ENCODE results near the gene SERPINA12.

Gene SERPINA12

GRCh38 chr14:94467728-94468520, 41.3 kb downstream of the SERPINA12 start:
- DNase-seq (ENCODE audit: low read depth in 4 of 4, low spot score in 1 of 4): no peak

GRCh38 chr14:94466706-94467370, 42.4 kb downstream of the SERPINA12 start:
- DNase-seq (ENCODE audit: low read depth in 4 of 4, low spot score in 1 of 4): no peak

GRCh38 chr14:94465042-94465441, 44.2 kb downstream of the SERPINA12 start:
- DNase-seq (ENCODE audit: low read depth in 4 of 4, low spot score in 1 of 4): no peak

GRCh38 chr14:94464290-94464689, 45.0 kb downstream of the SERPINA12 start:
- no peak for DNase-seq (ENCODE audit: low read depth in 4 of 4, low spot score in 1 of 4)

DNA sequence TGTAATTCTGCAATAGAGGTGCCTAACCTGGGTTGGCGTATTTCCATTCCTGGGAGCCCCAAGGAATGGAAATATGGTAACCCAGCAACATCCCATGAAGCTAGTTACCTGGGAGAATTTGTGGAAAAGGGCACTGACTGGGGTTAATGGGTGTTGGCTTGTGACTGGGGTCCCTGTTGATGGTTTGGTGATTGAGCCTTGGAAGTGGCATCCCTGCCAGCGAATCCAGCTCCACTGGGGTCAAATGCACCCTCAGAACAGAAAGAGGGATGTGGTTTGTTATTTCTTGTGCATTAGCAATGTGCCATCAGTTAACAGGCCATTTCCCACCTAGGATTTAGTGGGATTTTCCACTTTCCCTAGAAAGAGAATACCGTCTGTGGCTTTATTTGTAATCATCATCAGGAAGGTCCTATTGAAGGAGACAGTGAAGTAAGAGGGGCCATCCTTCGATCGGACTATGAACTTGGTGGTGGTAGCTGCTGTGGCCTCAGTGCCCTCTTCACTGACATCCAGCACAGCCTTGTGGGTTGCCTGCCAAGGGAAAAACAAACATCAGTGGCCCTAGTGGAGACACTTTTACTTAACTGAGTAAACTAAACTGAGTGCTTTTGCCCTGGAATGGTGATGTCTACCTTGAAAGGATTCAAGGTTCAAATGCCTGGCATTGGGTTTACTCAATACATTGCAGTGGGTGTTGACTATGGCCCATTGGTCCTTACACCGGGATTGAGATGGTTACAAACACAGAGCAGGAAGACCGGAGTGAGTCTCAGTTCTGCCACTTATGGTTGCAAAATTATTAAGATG, 46.3 kb downstream of the SERPINA12 start:
- no peak for DNase-seq (ENCODE audit: low read depth in 4 of 4, low spot score in 1 of 4)

DNA sequence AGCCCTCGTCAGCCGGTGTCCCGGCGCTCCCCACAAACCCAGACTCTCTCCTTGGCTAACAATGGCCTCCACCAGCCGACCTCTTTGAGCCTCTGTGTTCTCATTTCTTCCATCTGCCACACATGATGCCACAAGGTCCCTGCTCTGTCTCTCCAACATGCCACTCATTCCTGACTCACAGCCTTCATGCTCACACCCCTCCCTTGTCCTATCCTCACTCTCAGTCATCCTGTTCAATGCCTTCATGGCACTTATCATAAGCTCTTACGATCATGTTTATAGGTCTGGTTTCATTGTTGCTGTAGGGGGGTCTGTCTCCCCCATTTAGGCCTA, 47.1 kb downstream of the SERPINA12 start:
- DNase-seq (ENCODE audit: low read depth in 4 of 4, low spot score in 1 of 4): no peak

GRCh38 chr14:94461526-94462218, 47.6 kb downstream of the SERPINA12 start:
- DNase-seq (ENCODE audit: low read depth in 4 of 4, low spot score in 1 of 4): no peak

- DNase-seq (ENCODE audit: low read depth in 4 of 4, low spot score in 1 of 4): no peak
These were observed 48.4 kb downstream of the SERPINA12 start for GRCh38 chr14:94460631-94461416.

DNA sequence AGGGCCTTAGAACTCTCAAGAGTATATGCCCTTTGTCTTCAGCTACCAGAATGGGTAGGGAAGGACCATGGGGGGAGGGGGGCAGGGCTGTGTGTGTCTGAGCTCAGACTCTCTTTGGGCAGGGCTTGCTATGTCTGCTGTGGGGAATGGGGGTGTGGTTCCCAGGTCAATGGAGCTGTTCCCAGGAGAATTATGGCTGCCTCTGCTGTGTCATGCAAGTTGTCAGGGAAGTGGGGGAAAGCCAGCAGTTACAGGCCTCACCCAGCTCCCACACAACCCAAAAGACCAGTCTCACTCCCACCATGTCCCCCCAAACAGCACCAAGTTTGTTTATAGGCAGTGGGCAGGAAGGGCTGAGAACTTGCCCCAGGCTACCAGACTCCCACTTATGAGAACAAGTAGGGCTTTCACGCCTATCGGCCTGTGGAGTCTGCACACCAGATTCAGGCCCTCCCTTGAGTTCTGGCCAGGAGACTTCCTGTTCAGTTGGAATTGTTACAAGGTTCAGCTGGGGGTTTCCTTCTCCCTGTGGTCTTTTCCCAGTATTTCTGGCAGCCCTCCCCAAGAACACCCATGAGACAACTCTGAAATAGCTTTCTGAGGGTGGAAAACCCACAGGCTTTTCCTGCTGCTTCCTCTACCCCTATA, 50.6 kb downstream of the SERPINA12 start:
- no peak for DNase-seq (ENCODE audit: low read depth in 4 of 4, low spot score in 1 of 4)

GRCh38 chr14:94458096-94458495, 51.2 kb downstream of the SERPINA12 start:
- no peak for DNase-seq (ENCODE audit: low read depth in 4 of 4, low spot score in 1 of 4)

GRCh38 chr14:94455928-94456327, 53.3 kb downstream of the SERPINA12 start:
- no peak for DNase-seq (ENCODE audit: low read depth in 4 of 4, low spot score in 1 of 4)

DNA sequence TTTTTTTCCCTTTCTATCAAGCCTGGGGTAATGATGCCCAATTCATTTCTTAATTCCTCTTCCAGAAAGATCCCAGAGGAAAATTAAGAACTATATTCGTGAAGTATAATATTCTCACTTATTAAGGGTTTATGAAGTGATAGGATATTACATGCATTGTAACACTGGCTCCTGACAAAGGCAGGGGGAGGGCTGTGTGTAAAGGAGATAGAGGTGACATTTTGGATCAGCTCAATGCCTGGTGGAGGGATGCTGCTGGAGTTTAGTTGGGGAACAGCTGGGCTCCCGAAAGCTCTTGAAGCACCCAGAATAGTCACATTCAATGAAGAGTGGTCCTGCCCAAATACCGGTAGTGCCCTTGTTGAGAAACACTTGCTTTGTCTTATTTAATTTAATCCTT, 57.4 kb downstream of the SERPINA12 start:
- DNase-seq (ENCODE audit: low read depth in 4 of 4, low spot score in 1 of 4): no peak

DNA sequence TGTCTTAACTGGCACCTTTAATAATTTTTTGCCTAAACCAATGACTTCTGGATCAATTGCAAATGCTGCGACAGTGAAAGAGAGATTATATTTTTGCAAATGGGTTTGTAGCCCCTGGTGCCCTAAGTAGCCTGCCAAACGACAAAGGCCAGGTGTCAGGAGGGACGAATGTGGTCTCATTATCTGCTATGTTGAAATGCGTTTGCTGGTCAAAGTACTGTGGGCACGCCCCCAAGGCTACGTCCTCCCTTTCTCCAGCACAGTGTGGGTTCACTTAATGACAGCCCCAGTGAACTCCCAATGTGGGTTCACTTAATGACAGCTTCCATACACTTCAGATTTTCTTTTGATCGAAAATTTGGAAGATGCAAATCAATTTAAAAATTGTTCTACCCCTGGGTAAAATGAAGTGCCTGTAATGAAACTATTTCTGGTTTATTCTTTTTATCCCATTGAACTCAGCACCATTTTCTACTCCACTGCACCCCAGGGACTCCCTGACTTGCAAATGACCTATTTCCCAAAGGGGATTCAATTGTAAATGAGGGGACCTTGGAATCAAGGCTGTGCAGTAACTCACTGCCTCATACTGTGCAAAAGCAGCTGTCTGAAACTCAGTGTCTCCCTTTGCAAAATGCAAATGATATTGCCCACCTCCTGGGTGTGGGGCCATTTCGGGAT, 58.0 kb downstream of the SERPINA12 start:
- no peak for DNase-seq (ENCODE audit: low read depth in 4 of 4, low spot score in 1 of 4)

GRCh38 chr14:94450722-94451090, 58.6 kb downstream of the SERPINA12 start:
- no peak for DNase-seq (ENCODE audit: low read depth in 4 of 4, low spot score in 1 of 4)

- no peak for DNase-seq (ENCODE audit: low read depth in 4 of 4, low spot score in 1 of 4)
These were observed 59.3 kb downstream of the SERPINA12 start for GRCh38 chr14:94449930-94450329.

- DNase-seq (ENCODE audit: low read depth in 4 of 4, low spot score in 1 of 4): no peak
These were observed 61.0 kb downstream of the SERPINA12 start for GRCh38 chr14:94448071-94448808.

DNA sequence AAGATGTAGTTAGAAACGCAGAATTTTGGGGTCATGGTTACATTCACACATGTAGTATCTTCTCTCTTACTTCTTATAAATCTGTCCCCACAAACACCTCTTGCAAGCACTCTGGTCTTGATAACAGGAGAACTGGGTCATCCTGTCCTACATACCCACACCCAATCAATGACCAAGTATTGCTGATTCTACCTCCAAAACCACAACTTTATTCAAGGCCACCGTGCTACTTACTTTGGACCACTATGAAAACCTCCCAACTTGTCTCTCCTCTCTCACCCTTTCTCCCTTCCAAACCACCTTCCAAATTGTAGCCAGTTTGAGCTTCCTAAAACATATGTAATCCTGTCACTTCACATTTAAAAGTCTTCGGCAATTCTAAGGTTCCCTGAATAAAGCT, 62.1 kb downstream of the SERPINA12 start:
- no peak for DNase-seq (ENCODE audit: low read depth in 4 of 4, low spot score in 1 of 4)

GRCh38 chr14:94446126-94446525, 63.1 kb downstream of the SERPINA12 start:
- no peak for DNase-seq (ENCODE audit: low read depth in 4 of 4, low spot score in 1 of 4)

DNA sequence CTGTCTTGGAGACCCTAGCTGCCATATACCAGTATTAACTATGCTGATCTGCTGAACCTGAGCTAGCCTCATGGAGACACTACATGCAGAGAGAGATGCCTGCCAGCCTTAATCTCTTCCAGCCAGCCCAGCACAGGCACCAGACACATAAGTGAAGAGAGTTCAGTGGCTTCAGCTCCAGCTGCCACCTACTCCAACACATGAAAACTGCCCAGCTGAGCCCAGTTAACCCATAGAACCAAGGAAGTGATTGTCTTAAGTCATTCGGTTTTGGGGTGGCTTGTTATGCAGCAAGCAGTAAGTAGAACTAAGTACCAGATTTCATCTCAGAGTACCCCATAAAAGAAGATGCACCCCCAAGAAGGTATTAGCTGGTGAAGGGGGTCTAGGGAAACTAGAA, 64.3 kb downstream of the SERPINA12 start:
- no peak for DNase-seq (ENCODE audit: low read depth in 4 of 4, low spot score in 1 of 4)

Data from stimulated activated CD4-positive, alpha-beta T cell treated with anti-CD3 and anti-CD28 coated beads, Interleukin-1b, Interleukin-23, amount 100 ng/mL, for 24 hours (primary cell).